ENCODE measurements around the gene ACOT8. TPM values are rescaled to one million over a fixed set of nuclear protein-coding genes. Genes with fewer than 3 reads are reported as not detected.

ACOT8 gene
- total and polyA plus RNA-seq, 2 of the 8 experiments (the other 6 are each of a cell fraction or from before 2014, with no cell fraction given): 37.6 to 88.8 TPM

DNA sequence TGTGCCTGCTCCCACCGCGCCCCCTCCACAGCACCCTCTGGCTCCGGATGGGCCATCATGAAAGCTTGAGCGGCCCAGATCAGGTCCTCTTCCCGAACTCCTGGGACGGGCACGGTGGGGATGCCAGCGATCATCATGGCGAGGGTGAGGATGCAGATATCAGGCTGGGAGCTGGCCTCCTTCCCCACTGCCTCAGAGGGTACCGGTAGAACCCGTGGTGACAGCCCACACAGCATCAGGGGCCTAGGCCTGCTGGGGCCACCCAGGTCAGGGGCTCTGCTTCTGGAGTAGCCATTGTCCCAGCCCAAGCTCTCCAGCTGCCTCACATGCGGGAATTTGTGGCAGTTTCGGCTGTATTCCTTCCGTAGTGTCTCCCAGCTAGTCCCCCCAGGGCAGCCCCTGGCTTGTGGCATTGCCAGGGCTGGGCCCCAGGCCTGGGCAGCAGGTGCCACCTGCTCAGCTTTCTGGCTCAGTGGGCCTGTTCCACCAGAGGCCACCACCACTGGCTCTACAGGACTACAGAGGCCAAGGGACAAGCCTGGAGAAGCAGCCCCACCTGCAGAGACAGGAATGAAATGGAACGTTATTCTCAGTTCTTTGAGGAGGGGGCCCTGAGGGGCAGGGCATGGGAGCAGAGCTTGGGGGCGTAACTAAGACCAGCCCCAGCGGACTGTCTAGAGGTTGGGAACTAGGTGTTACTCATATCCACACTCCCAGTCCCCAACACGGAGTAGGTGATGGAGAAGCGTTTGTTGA, 29.6 kb upstream of the ACOT8 start (continued):
- TF ChIP-seq ZNF274 (IDR thresholded peaks at IDR 0.05; ENCODE audit: borderline replicate concordance, extremely low read depth, low read length): no peak
- TF ChIP-seq RXRA (IDR thresholded peaks at IDR 0.05; ENCODE audit: insufficient read depth, low read depth, low read length): no peak
- TF ChIP-seq HDAC2 (IDR thresholded peaks at IDR 0.05; ENCODE audit: borderline replicate concordance in 1 of 2, low read depth in 2 of 2, low read length in 2 of 2): no peak

Data from H1 (cell line).